GM21825 (cell line): ENCODE data around the gene NKAP.
A peak's percentile ranks its signal among the peaks of the same experiment; 100 is the strongest.
"Not testable (repeated sequence)": the region's sequence is repeated elsewhere in the genome, so short reads cannot be mapped to it uniquely, and the experiment has no call there.

ENCODE experiments used
- ATAC-seq: cut with Tn5 transposase; IDR thresholded peaks from one replicate; pipeline ENCODE4 v1.9.1; 2021; ENCODE audit warnings: mild to moderate bottlenecking, moderate library complexity; ENCODE audit not compliant: unreplicated experiment

The NKAP gene

GRCh38 chrX:119941336-119941735, 2.2 kb downstream of the NKAP start:
- no peak for ATAC-seq

DNA sequence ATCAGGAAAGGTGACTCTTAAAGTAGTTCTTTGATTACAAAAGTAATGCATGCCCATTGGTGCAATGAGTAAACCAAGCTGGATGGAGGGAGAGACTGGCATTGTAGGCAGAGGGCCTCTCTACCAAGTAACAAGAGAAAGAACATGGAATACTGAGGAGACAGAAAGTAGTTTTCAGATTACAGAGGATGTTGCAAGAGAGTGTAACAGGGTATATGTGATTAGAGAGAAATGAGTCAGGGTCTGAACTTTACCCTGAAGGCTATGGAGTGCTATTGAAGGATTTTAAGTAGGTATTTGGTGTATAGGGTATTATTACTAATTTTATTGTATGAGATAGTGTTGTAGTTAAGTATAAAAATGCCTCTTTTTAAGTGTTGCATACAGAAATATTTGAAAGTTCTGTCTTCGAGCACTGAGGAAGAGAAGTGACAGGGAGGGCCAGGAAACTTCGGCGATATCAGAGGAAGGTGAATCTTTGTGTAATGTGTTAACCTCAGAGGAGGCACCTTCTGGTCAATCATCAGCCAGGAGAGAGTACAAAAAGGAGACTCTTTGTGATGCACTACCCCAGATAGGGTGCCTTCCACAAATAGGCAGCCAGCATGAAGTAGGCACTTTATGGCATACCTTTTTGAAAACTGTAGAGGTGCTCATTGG, 8.2 kb downstream of the NKAP start:
- no peak for ATAC-seq

GRCh38 chrX:119922391-119922790, 21.2 kb downstream of the NKAP start:
- ATAC-seq, result not testable (repeated sequence)

- no peak for ATAC-seq
Measured at GRCh38 chrX:119919835-119920585, 23.5 kb downstream of the NKAP start.

DNA sequence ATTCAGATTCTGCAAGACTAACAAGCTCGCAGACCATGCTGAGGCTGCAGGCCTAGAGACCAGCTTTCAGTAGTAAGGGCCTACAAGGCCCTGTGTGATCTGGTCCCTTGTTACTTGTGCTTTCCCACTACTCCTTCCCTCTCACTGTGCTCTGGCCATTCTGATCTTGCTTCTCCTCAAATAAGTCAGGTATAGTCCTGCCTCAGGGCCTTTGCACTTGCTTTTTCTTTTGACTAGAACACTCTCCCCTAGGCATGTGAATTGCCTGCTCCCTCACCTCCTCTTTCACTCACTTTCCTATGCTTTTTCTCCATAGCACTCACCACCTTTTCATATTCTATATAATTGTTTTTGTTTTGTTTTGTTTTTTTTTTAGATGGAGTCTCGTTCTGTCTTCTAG, 25.7 kb downstream of the NKAP start:
- ATAC-seq, result no peak

DNA sequence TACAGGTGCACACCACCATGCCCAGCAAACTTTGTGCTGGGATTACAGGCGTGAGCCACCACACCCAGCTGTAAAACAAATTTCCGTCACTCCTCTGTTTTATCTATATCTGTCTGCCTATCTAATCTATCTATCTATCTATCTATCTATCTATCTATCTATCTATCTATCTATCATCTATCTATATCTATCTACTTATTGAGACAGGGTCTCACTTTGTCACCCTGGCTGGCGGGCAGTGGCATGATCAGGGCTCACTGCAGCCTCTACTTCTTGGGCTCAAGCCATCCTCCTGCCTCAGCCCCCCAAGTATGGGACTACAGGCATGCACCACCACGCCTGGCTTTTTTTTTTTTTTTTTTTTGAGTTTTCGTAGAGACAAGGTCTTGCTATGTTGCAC, 27.2 kb downstream of the NKAP start:
- no peak for ATAC-seq

- ATAC-seq, result no peak
Measured at GRCh38 chrX:119900976-119901375, 42.6 kb downstream of the NKAP start.

GRCh38 chrX:119899125-119899524, 44.4 kb downstream of the NKAP start:
- ATAC-seq, result no peak

DNA sequence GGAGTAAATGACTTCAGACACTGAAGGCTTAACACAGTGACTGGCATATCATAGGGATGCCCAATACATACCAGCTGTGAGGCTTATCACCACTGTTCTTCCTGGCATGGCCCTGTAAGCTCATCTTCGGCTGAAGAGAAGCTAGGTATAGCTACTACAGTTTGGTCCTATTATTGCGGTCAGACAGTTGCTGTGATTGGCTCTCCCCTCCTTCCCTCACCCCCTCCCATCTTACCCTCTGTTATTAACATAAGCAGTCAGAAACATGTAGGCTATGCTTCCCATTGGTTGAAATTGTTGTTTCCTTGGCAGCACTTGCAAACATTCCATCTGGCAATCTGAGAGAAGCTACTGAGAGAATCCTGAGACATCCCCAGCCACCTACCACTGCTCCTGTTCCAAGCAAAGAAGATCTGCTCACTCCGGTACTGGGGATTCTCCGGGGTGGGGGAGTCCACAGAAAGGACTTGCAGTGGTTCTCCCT, 47.7 kb downstream of the NKAP start, which contains the start of gene AKAP14:
TSS of gene AKAP14 (plus strand) at position 51 of the 484 bp plus-strand sequence. CDS start 7,331 bp downstream, outside the sequence.
- no peak for ATAC-seq

- not testable (repeated sequence) for ATAC-seq
Measured at GRCh38 chrX:119891961-119892692, 51.4 kb downstream of the NKAP start.

GRCh38 chrX:119890626-119891025, 52.9 kb downstream of the NKAP start:
- ATAC-seq, result not testable (repeated sequence)

GRCh38 chrX:119887721-119888425, 55.7 kb downstream of the NKAP start:
- ATAC-seq, result peak; percentile 71

DNA sequence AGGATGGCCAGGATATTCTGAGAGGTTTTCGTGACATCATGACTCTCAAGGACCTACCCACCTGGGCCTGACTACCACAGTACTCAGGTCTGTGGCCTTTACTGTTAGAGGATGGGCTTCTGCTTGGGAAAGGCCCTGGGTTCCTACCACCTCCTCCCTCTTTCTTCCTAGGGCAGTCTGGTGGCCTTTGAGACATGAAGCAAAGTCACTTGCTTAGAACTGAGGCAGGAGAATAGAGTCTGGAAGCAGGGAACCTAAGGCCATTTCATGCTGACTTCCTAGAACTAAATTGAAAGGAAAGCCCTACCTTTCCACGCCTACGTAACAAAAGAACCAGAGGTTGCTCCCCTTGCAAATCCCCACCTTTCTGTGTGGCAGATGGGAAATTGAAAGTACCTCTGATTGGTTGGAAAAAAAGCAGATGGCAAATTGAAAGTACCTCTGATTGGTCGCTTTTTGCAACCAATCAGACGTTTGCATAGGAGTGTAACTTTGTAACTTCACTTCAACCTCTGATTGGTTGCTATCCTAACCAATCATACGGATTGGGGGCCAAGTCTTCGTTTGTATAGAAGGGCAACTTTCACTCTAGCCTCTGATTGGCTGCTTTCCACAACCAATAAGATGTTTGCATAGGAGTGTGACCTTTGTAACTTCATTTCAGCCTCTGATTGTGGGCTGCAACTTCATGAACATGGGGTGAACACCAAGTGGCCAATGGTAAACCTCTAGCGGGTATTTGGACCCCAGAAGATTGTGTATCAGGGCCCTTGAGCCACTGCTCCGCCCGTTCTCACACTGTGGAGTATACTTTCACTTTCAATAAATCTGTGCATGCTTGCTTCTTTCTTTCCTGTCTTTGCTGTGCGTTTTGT, 57.8 kb downstream of the NKAP start:
- ATAC-seq, result no peak

GRCh38 chrX:119880552-119881437, 62.8 kb downstream of the NKAP start:
- ATAC-seq, result peak; percentile 86

DNA sequence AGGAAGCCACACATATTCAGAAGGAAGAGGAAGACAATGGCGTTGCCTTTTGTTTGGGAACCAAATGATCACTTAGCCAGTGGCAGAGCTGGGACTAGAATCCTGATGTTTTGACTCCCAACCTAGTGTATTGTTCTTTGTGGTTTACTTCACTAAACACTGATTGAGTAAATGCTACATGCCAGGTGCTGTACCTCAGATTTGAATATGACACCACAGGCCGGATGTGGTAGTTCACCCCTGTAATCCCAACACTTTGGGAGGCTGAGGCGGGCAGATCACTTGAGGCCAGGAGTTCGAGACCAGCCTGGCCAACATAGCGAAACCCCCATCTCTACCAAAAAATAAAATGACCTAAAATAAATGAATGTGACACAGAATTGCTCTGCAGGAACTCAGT, 63.5 kb downstream of the NKAP start:
- ATAC-seq, result no peak

DNA sequence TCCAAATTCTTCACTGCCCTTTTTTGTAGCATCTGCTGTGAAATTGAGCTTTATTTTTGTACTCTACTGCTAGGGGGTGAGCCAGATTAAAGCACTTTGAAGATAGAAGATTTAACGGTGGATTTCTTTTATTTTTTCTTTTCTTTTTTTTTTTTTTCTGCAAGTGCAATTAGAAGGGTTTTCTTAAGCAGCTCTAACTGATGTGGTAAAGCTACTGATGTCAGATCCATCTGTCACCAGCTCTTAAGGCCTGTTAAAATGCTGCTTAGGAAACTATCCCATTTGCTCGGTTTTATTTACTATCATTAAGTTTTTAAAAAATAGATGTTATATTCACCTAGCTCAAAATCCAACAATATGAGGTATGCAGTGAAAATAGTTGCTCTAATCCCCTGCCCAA, 64.8 kb downstream of the NKAP start:
- ATAC-seq, result no peak

DNA sequence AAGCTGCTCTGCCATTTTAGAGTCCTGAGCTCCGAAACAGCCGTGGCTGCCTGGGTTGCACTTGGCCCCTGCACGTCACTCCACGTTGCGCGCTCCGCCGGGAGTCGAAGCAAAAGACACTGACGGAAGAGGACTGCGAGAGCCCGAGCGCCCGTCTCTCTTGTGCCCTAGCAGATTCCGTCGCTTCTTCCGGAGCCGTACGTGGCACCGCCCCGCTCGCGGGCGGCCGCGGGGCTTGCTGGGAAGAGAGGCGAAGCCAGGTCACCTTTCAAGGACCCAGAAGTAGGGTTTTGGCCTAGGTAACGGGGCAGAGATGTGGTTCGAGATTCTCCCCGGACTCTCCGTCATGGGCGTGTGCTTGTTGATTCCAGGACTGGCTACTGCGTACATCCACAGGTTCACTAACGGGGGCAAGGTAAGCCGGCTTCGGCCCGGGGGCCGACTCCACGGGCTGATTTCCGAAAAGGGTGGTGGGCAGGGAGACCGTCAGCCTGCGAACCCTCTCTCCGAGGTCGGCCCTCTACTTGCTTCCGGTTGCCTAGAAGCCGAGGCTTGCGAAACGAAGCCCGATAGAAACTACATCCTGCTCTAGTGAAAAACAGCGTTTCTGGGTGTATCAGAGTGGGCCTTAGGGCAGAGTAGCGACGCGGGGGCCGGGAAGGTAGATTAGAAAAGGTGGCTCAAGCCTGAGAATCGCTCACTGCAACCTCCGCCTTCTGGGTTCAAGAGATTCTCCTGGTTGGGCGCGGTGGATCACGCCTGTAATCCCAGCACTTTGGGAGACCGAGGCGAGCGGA, 71.8 kb downstream of the NKAP start, which contains the start of the genes NDUFA1 and RNF113A:
TSS of gene NDUFA1 (plus strand) at position 234 of the 797 bp plus-strand sequence. CDS start at position 314, 80 bp downstream.
TSS of gene RNF113A (minus strand) at position 135 of the 797 bp plus-strand sequence. CDS start at position 15, 120 bp downstream.
- ATAC-seq, result peak; percentile 86

DNA sequence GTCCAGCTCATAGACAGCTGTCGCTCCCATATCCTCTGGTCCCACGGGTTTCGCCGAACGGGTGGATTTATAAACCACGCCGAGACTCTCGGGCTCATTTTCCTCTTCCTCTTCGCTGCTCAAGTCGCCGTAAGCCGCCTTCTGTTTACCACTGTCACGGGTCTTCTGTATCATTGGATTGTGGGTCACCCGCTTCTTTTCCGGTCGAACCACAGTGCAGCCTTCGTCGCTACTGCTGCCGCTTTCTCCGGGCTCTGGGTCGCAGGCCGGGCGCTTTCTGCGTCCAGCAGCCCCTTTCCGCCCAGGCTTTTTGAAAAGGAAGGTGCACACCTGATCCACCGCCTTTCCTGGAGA, 72.3 kb downstream of the NKAP start:
- peak; percentile 35 for ATAC-seq
